Pancreas (tissue), 10 donors: ENCODE measurements around the gene EPB41L5. TPM values are rescaled to one million over a fixed set of nuclear protein-coding genes. Genes with fewer than 3 reads are reported as not detected.

Source experiments
- ATAC-seq, 4 donors: fragments of 200-7000 bp; cut with Tn5 transposase; one replicate each; pipeline versions ENCODE4 v1.8.0 to v1.9.1; 2020; ENCODE audit warnings: mild to moderate bottlenecking in 4 of 4, moderate library complexity in 4 of 4
- DNase-seq, 6 donors: peaks; one replicate each; pipeline ENCODE4 v3.0.0-alpha.2; 2020
- FAIRE-seq: peaks from 2 replicates; lab custom pipeline; 2012; peaks lifted over from hg19 to GRCh38; lab: Jason Lieb, UNC
- H3K27ac ChIP-seq, 4 donors: fragments of 200-600 bp; sonication (generic); 1 replicate in 3 of 4; 2 replicates in 1 of 4; pipeline versions ENCODE4 v1.5.0 to v1.8.0; 2020
- H3K27me3 ChIP-seq, 4 donors: fragments of 200-600 bp; one replicate each; pipeline ENCODE4 v1.8.0; 2021
- H3K36me3 ChIP-seq, 3 donors: fragments of 200-600 bp; sonication (generic) in 1 of 3; one replicate each; pipeline versions ENCODE4 v1.5.0 to v1.8.0; 2020 to 2021
- H3K4me1 ChIP-seq, 3 donors: fragments of 200-600 bp; one replicate each; pipeline ENCODE4 v1.8.0; 2021
- H3K4me3 ChIP-seq, 4 donors: fragments of 200-600 bp; sonication (generic) in 2 of 4; one replicate each; pipeline versions ENCODE4 v1.5.0 to v1.8.0; 2020 to 2021
- H3K9me3 ChIP-seq, 4 donors: fragments of 200-600 bp; one replicate each; pipeline ENCODE4 v1.8.0; 2021
- WGBS, 2 donors: extraction: QIAGEN DNeasy Blood & Tissue Kit; methylation state at CpG; one replicate each; pipeline ENCODE4 v1.1.7; 2013; 5-methylcytosine and 5-hydroxymethylcytosine counted together
- intact Hi-C, 3 donors: fragments of 100-400 bp; cut with DNase I; formaldehyde crosslinking; loops; one replicate each; pipeline versions ENCODE4 v1.11.1 to v1.14.2; 2022
- polyA plus RNA-seq, 2 donors: library from polyadenylated mRNA; stranded (reverse); fragments of 200-250 nt; gene quantifications; one replicate each; pipeline ENCODE4 v1.2.3, GENCODE V29; 2013
- total RNA-seq, 6 donors: library from RNA; stranded (reverse); fragmentation: NEBNext Ultra II Directional in 4 of 6; extraction: Animal tissue kit (Norgen Biotek cat#: 25700) in 4 of 6; gene quantifications; one replicate each; pipeline versions ENCODE4 v1.2.1 to v1.2.4, GENCODE V29; 2021 to 2023
- TF ChIP-seq, protein P1 (sequence below), 4 donors: fragments of 200-600 bp; sonication (generic) in 3 of 4; IDR thresholded peaks; one replicate each; pipeline versions ENCODE4 v1.5.0 to v1.8.0; 2021; ENCODE audit warnings: antibody characterized with exemption in 4 of 4
- donor health status: healthy with polysubstance abuse.
- donor health status: DM: no; HTN: no; CAD: no; lungs with moderate emphysema.
- donor health status: DM: no; HTN: no; CAD: no.
- donor health status: control.
- donor health status: control.
- donor health status: Bipolar disorder and iron deficiency.
- donor health status: DM: yes; HTN: yes; CAD: no.
- donor health status: DM: no; HTN: no; CAD: no.
- donor health status: DM: no; HTN: no; CAD: no.
- donor health status: DM: yes; HTN: yes; CAD: no.

EPB41L5 gene
- total and polyA plus RNA-seq, 8 donors, result 7.3 to 23.8 (median 20.5) TPM

DNA sequence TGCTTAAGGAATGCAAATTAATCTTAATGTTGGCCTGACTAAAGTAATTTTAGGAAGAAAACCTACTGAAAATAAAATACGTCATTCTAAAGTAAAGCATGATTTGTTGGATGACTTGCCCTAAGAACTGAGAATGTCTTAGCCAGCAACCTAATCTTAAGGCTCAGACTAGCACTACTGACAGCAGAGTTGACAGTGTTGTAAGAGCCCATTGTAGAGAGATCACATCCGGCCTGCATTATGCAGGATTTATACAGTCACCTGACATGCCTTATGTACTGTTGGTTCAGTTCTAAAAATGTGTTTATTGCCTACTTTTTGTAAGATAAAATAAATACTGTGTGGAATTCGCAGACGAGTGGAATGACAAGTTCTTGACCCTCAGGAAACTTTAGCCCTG, 128.0 kb downstream of the EPB41L5 start:
- no peak for DNase-seq
- Histone ChIP-seq H3K27ac (no peak overlapping the region), H3K27me3 (no peaks in the 10 kb centered on the region), H3K36me3 (no peaks in the 10 kb centered on the region), H3K4me3 (no peak overlapping the region), H3K4me1 (peaks cover 0 to 3% (median 0%) of the 10 kb centered on the region in 3 donors), H3K9me3 (no peaks in the 10 kb centered on the region)
- TF ChIP-seq, protein P1, sequence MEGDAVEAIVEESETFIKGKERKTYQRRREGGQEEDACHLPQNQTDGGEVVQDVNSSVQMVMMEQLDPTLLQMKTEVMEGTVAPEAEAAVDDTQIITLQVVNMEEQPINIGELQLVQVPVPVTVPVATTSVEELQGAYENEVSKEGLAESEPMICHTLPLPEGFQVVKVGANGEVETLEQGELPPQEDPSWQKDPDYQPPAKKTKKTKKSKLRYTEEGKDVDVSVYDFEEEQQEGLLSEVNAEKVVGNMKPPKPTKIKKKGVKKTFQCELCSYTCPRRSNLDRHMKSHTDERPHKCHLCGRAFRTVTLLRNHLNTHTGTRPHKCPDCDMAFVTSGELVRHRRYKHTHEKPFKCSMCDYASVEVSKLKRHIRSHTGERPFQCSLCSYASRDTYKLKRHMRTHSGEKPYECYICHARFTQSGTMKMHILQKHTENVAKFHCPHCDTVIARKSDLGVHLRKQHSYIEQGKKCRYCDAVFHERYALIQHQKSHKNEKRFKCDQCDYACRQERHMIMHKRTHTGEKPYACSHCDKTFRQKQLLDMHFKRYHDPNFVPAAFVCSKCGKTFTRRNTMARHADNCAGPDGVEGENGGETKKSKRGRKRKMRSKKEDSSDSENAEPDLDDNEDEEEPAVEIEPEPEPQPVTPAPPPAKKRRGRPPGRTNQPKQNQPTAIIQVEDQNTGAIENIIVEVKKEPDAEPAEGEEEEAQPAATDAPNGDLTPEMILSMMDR (IDR thresholded peaks at IDR 0.05), result no peak
- intact Hi-C loops, result no loop called here
- WGBS, 2 donors, result 87 to 89% methylated on average over 4 of the region's 4 CpGs
- no peak for FAIRE-seq
- no peak for ATAC-seq

DNA sequence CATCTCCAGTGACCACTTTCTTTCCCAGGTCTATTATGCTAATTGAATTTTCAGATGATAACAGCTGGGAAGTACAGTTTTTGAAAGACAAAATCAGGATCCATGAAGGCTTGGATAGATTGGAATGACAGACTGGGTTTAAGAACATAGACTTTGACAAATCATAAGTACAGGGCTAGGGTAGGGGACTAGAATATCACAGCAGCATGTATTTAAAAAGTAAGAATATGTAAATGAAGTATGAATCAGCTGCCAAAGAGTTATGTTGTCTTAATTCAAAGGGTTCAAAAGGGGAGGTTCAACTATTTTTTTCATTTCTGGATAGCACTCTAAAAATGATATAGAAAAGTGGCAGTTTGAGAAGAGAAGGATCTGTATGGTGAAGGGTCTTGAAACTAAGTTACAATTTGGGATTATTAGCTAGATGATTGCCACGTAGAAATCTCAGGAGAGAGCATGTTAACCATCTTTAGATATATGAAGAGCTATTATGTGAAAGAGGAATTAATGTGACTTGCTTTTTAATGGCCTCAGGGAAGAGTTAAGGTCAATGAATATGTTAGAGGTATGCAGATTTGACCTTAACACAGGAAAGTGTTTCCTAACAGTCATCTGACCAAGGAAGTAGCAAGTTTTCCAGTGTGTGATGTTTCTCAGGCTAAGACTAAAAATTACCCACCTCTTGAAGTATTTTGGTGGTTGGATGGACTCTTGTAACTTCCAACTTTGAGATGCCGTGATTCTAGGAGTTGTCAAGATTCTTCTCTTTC, 128.6 kb downstream of the EPB41L5 start:
- H3K27ac ChIP-seq, result no peak overlapping the region
- peaks cover 0 to 3% (median 0%) of the 10 kb centered on the region in 3 donors for H3K4me1 ChIP-seq
- FAIRE-seq, result no peak
- no peaks in the 10 kb centered on the region for H3K36me3 ChIP-seq
- no peaks in the 10 kb centered on the region for H3K9me3 ChIP-seq
- TF ChIP-seq, protein P1 (IDR thresholded peaks at IDR 0.05), result no peak
- no peaks in the 10 kb centered on the region for H3K27me3 ChIP-seq
- ATAC-seq, result no peak
- H3K4me3 ChIP-seq, result no peak overlapping the region
- intact Hi-C loops, result no loop called here
- 92 to 97% methylated on average over 2 of the region's 2 CpGs for WGBS, 2 donors
- no peak for DNase-seq

DNA sequence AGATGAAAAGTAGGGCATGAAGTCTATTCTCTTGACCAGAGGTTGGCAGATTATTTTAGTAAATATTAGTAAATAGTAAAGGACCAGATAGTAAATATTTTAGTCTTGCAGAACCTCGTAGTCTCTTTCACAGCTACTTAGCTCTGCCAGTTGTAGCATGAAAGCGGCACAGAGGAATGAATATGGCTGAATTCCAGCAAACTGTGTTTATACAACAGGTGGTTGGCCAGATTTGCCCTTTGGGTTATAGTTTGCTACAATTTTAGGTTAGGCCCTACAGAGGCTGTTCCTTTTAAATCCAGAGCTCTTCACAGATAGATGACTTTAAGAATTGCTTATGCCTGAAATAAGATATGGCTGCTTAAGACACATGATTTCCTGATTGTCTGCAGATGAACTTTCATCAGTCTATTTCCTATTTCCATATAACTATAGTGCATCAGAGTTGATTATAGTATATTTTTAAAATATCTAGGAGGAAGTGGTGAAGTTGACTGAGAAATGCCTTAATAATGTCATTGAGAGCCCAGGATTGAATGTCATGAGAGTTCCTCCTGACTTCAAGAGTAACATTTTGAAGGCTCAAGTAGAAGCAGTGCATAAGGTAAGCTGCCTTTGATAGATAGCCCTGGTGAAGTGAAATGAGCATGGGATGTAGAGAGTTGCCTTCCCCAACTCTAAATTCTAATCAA, 129.8 kb downstream of the EPB41L5 start:
- H3K4me1 ChIP-seq, result peaks cover 0 to 3% (median 0%) of the 10 kb centered on the region in 3 donors
- H3K27me3 ChIP-seq, result no peaks in the 10 kb centered on the region
- DNase-seq (no peak), FAIRE-seq (no peak), ATAC-seq (no peak)
- TF ChIP-seq, protein P1 (IDR thresholded peaks at IDR 0.05), result no peak
- no peaks in the 10 kb centered on the region for H3K9me3 ChIP-seq
- H3K27ac ChIP-seq, result no peak overlapping the region
- intact Hi-C loops, result no loop called here
- whole genome bisulfite sequencing, 2 donors, result 37 to 50% methylated on average over 2 of the region's 2 CpGs
- H3K4me3 ChIP-seq, result no peak overlapping the region
- H3K36me3 ChIP-seq, result no peaks in the 10 kb centered on the region

DNA sequence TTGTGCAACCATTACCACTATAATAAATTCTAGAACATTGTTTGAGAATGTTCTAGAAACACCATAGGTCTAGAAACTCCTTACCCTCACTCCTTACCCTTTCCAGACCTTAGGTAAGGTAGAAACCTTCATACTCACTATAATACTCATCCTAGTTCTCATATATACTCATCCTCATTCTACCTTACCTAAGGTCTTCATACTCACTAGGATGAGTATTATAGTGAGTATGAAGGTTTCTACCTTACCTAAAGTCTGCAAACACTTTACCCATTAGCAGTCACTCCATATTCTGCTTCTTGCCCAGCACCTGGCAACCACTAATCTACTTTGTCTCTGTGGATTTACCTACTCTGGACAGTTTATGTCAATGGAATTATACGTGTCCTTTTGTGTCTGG, 135.4 kb downstream of the EPB41L5 start:
- H3K27me3 ChIP-seq, result no peaks in the 10 kb centered on the region
- no peak overlapping the region for H3K27ac ChIP-seq
- no peaks in the 10 kb centered on the region for H3K36me3 ChIP-seq
- no peak overlapping the region for H3K4me3 ChIP-seq
- H3K9me3 ChIP-seq, result no peaks in the 10 kb centered on the region
- 92 to 94% methylated on average over 1 of the region's 1 CpG for WGBS, 2 donors
- no peak for FAIRE-seq
- no peak for DNase-seq
- H3K4me1 ChIP-seq, result no peaks in the 10 kb centered on the region
- TF ChIP-seq, protein P1 (IDR thresholded peaks at IDR 0.05), result no peak
- intact Hi-C loops, result no loop called here
- ATAC-seq, result no peak

GRCh38 chr2:120148669-120149068, 135.8 kb downstream of the EPB41L5 start:
- H3K4me1 ChIP-seq, result no peaks in the 10 kb centered on the region
- TF ChIP-seq, protein P1 (IDR thresholded peaks at IDR 0.05), result no peak
- DNase-seq (no peak), FAIRE-seq (no peak), ATAC-seq (no peak)
- H3K27ac ChIP-seq, result no peak overlapping the region
- no peaks in the 10 kb centered on the region for H3K36me3 ChIP-seq
- H3K4me3 ChIP-seq, result no peak overlapping the region
- 94 to 95% methylated on average over 3 of the region's 3 CpGs for WGBS, 2 donors
- intact Hi-C loops, result no loop called here
- no peaks in the 10 kb centered on the region for H3K27me3 ChIP-seq
- no peaks in the 10 kb centered on the region for H3K9me3 ChIP-seq
